ENCODE results near the gene LIX1. TPM values are rescaled to one million over a fixed set of nuclear protein-coding genes. Genes with fewer than 3 reads are reported as not detected.

LIX1 gene
- total and polyA plus RNA-seq, 2 of the 8 experiments (the other 6 are each of a cell fraction or from before 2014, with no cell fraction given), result 0.26 to 0.45 TPM

DNA sequence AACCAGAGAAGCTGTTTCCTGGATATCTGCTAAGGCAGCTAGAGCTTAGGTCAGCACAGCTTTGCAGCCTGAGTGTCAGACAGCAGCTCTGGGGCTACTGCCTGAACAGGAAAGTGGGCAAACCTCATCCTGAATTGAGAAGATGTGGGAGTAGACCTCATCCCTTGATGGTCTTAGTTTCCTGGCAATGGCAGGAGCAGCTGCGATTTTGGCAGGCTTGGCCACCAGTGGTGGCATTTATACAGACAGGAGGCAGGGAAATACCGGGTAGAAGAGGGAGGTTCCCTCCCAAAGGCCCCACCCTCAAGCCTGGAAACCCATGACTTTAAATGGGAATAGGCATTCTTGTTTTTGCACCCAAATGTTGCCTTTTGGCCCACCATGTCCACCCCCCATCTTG lies 69.7 kb downstream of the LIX1 start:
- H3K23ac ChIP-seq (ENCODE audit: insufficient read length), result no peak overlapping the region
- 0 out of 2 replicates have a peak overlapping the region, but pooled peaks have one; percentile 61 for H2AFZ ChIP-seq (ENCODE audit: low read length)
- H2BK120ac ChIP-seq (replicated peaks; ENCODE audit: low read depth, low read length), result no peak overlapping the region
- H3K18ac ChIP-seq (ENCODE audit: extremely low read depth, low read length), result no peak overlapping the region
- no peak overlapping the region for H3K4me2 ChIP-seq (ENCODE audit: insufficient read depth in 1 of 2, low read depth in 2 of 2, low read length in 2 of 2)
- H2BK5ac ChIP-seq (ENCODE audit: low read depth, low read length), result no peak overlapping the region
- WGBS, 2 experiments (ENCODE audit: extremely low coverage in 1 of 2, insufficient coverage in 1 of 2, insufficient read length in 1 of 2, insufficient replicate concordance in 2 of 2, low coverage in 1 of 2, low lambda C conversion rate in 2 of 2, missing lambda C conversion rate in 1 of 2), result 94% methylated on average over 2 of the region's 2 CpGs; no CpG with 5 or more reads in 1 of the 2 experiments
- no peak overlapping the region for H4K91ac ChIP-seq (replicated peaks; ENCODE audit: insufficient read length, low read length)
- no peak overlapping the region for H3K14ac ChIP-seq (ENCODE audit: insufficient read length)
- no peak overlapping the region for H2BK15ac ChIP-seq (ENCODE audit: low read length)
- H3K79me2 ChIP-seq (ENCODE audit: control insufficient read depth in 1 of 2, insufficient read depth in 2 of 2, low read length in 2 of 2), result no peaks in the 10 kb centered on the region
- H3K36me3 ChIP-seq (ENCODE audit: control insufficient read depth in 2 of 4, insufficient read depth in 4 of 4, low read length in 3 of 4), result no peaks in the 10 kb centered on the region
- no peaks in the 10 kb centered on the region for H3K4me1 ChIP-seq (replicated peaks in 1 of 4; ENCODE audit: control insufficient read depth in 3 of 4, insufficient read depth in 4 of 4, low read length in 3 of 4)
- H3K9me3 ChIP-seq (ENCODE audit: insufficient read depth in 2 of 2, low read depth in 1 of 2, low read length in 1 of 2), result no peaks in the 10 kb centered on the region
- no peak overlapping the region for H4K5ac ChIP-seq (ENCODE audit: insufficient read length, low read depth, low read length)
- H4K20me1 ChIP-seq (replicated peaks in 1 of 2; ENCODE audit: control insufficient read depth in 1 of 2, insufficient read depth in 2 of 2, low read length in 2 of 2), result no peaks in the 10 kb centered on the region
- H3K23me2 ChIP-seq (ENCODE audit: low read depth, low read length), result no peaks in the 10 kb centered on the region
- ChIA-PET POLR2A (ENCODE audit: partially characterized antibody) (no interaction called here), CTCF (ENCODE audit: partially characterized antibody) (interaction anchor here (0.6 to 1.7 kb wide), 4 partner anchors 28 to 786 kb away, joined by 3 to 5 read pairs (median 4); partner anchors contain the start of gene LIX1)
- DNase-seq (ENCODE audit: low read depth in 1 of 2, low spot score in 2 of 2), result no peak
- FAIRE-seq, result no peak
- H2AK5ac ChIP-seq (ENCODE audit: low read depth, low read length), result no peak overlapping the region
- no peak overlapping the region for H3K4me3 ChIP-seq (ENCODE audit: extremely low read depth in 1 of 4, insufficient read depth in 2 of 4, low read depth in 3 of 4, low read length in 4 of 4)
- H3K9ac ChIP-seq (replicated peaks in 1 of 4; ENCODE audit: extremely low read depth in 1 of 4, low read depth in 3 of 4, low read length in 3 of 4), result no peak overlapping the region
- no peak overlapping the region for H3K27ac ChIP-seq (ENCODE audit: low read depth, low read length)
- no peak overlapping the region for H2BK12ac ChIP-seq (ENCODE audit: low read depth, low read length)
- no peak overlapping the region for H3K4ac ChIP-seq (replicated peaks; ENCODE audit: insufficient read length, low read depth, low read length)
- H3K27me3 ChIP-seq (replicated peaks in 1 of 4; ENCODE audit: control insufficient read depth in 3 of 4, extremely low read depth in 1 of 4, insufficient read depth in 3 of 4, low read length in 3 of 4), result no peaks in the 10 kb centered on the region
- no peak overlapping the region for H2BK20ac ChIP-seq (ENCODE audit: low read length)
- no peak overlapping the region for H3K56ac ChIP-seq (replicated peaks; ENCODE audit: insufficient read length, low read depth, low read length)
- H4K8ac ChIP-seq (ENCODE audit: extremely low read depth, insufficient read depth, low read length), result no peak overlapping the region
- H3K79me1 ChIP-seq (ENCODE audit: low read depth, low read length), result no peaks in the 10 kb centered on the region
- TF ChIP-seq SAP30 (IDR thresholded peaks at IDR 0.05; ENCODE audit: insufficient read depth, insufficient replicate concordance, low read length), result no peak
- TF ChIP-seq RFX5 (IDR thresholded peaks at IDR 0.05; ENCODE audit: borderline replicate concordance, low read depth, low read length), result no peak
- TF ChIP-seq SP1 (IDR thresholded peaks at IDR 0.05; ENCODE audit: low read depth, low read length), result no peak
- no peak for TF ChIP-seq CHD2 (IDR thresholded peaks at IDR 0.05; ENCODE audit: low read length)
- TF ChIP-seq SIN3A (conservative IDR thresholded peaks at IDR 0.05 in 1 of 2, IDR thresholded peaks at IDR 0.05 in 1 of 2; ENCODE audit: low read depth in 1 of 2, low read length in 2 of 2), result no peak
- no peak for TF ChIP-seq MAFK (IDR thresholded peaks at IDR 0.05; ENCODE audit: low read depth, low read length)
- TF ChIP-seq SRF (IDR thresholded peaks at IDR 0.05; ENCODE audit: low read depth, low read length), result no peak
- no peak for TF ChIP-seq POU5F1 (IDR thresholded peaks at IDR 0.05; ENCODE audit: low read depth, low read length)
- no peak for TF ChIP-seq NRF1 (IDR thresholded peaks at IDR 0.05; ENCODE audit: low read depth, low read length)
- TF ChIP-seq RXRA (IDR thresholded peaks at IDR 0.05; ENCODE audit: insufficient read depth, low read depth, low read length), result no peak
- TF ChIP-seq SUZ12 (IDR thresholded peaks at IDR 0.05; ENCODE audit: low read length), result no peak
- no peak for TF ChIP-seq HDAC6 (IDR thresholded peaks at IDR 0.05; ENCODE audit: low read depth, low read length)
- no peak for TF ChIP-seq KDM5A (IDR thresholded peaks at IDR 0.05; ENCODE audit: low read length)
- TF ChIP-seq HDAC2 (IDR thresholded peaks at IDR 0.05; ENCODE audit: borderline replicate concordance in 1 of 2, low read depth in 2 of 2, low read length in 2 of 2), result no peak
